H1 (cell line): Measurements from ENCODE around the gene NAALADL1. TPM values are rescaled to one million over a fixed set of nuclear protein-coding genes. Genes with fewer than 3 reads are reported as not detected.

Source experiments
- CTCF ChIA-PET: fragments of 300-600 bp; sonication (Branson Sonifier 250); formaldehyde crosslinking; loops from one replicate; lab custom pipeline; 2021; ENCODE audit not compliant: partially characterized antibody; lab: Charles Lee
- POLR2A ChIA-PET: fragments of 300-600 bp; sonication (Branson Sonifier 250); formaldehyde crosslinking; loops from one replicate; lab custom pipeline; 2021; ENCODE audit warnings: inconsistent platforms; ENCODE audit not compliant: partially characterized antibody; lab: Charles Lee
- DNase-seq, 2 experiments: peaks; one replicate each; pipeline versions ENCODE4 v3.0.0 to v3.0.0-alpha.2; 2010 to 2022; ENCODE audit warnings: low spot score in 2 of 2, low read depth in 1 of 2, mixed read lengths in 1 of 2
- FAIRE-seq: peaks from 2 replicates; lab custom pipeline; 2011; peaks lifted over from hg19 to GRCh38; lab: Jason Lieb, UNC
- H2AFZ ChIP-seq: 2 replicates; pipeline ENCODE4 v1.8.1; 2012; ENCODE audit warnings: low read length, inconsistent platforms
- H2AK5ac ChIP-seq: 2 replicates; pipeline ENCODE4 v1.6.1; 2013; ENCODE audit warnings: low read depth, low read length
- H2BK120ac ChIP-seq: replicated peaks from 2 replicates; pipeline ENCODE3; 2013; ENCODE audit warnings: low read depth, low read length, inconsistent platforms
- H2BK12ac ChIP-seq: 2 replicates; pipeline ENCODE4 v1.6.1; 2013; ENCODE audit warnings: low read depth, low read length
- H2BK15ac ChIP-seq: 2 replicates; pipeline ENCODE4 v1.6.1; 2013; ENCODE audit warnings: low read length
- H2BK20ac ChIP-seq: 2 replicates; pipeline ENCODE4 v1.6.1; 2013; ENCODE audit warnings: low read length
- H2BK5ac ChIP-seq: 2 replicates; pipeline ENCODE4 v1.6.1; 2013; ENCODE audit warnings: low read depth, low read length
- H3K14ac ChIP-seq: 2 replicates; pipeline ENCODE4 v1.6.1; 2013; ENCODE audit warnings: inconsistent platforms; ENCODE audit not compliant: insufficient read length
- H3K18ac ChIP-seq: 2 replicates; pipeline ENCODE4 v1.6.1; 2013; ENCODE audit warnings: low read length; ENCODE audit errors: extremely low read depth
- H3K23ac ChIP-seq: 2 replicates; pipeline ENCODE4 v1.6.1; 2013; ENCODE audit warnings: inconsistent platforms; ENCODE audit not compliant: insufficient read length
- H3K23me2 ChIP-seq: 2 replicates; pipeline ENCODE4 v1.6.1; 2013; ENCODE audit warnings: low read depth, low read length
- H3K27ac ChIP-seq: 2 replicates; pipeline ENCODE4 v1.6.1; 2011; ENCODE audit warnings: low read depth, low read length, inconsistent platforms
- H3K27me3 ChIP-seq, 4 experiments: replicated peaks in 1 of 4; 1 replicate in 1 of 4; 2 replicates in 3 of 4; pipeline versions ENCODE4 v1.6.1 to v1.8.1; 2011 to 2013; ENCODE audit warnings: low read length in 3 of 4, mild to moderate bottlenecking in 3 of 4, inconsistent platforms in 2 of 4, mixed read lengths in 2 of 4, moderate library complexity in 1 of 4; ENCODE audit not compliant: control insufficient read depth in 3 of 4, insufficient read depth in 3 of 4; ENCODE audit errors: extremely low read depth in 1 of 4
- H3K36me3 ChIP-seq, 4 experiments: 2 replicates each; pipeline versions ENCODE4 v1.6.1 to v1.8.1; 2011 to 2013; ENCODE audit warnings: mild to moderate bottlenecking in 4 of 4, low read length in 3 of 4, moderate library complexity in 2 of 4, control low read depth in 1 of 4, inconsistent platforms in 1 of 4; ENCODE audit not compliant: insufficient read depth in 4 of 4, control insufficient read depth in 2 of 4
- H3K4ac ChIP-seq: replicated peaks from 2 replicates; pipeline ENCODE3; 2013; ENCODE audit warnings: low read length, low read depth, mixed read lengths, inconsistent platforms; ENCODE audit not compliant: insufficient read length
- H3K4me1 ChIP-seq, 4 experiments: replicated peaks in 1 of 4; 1 replicate in 1 of 4; 2 replicates in 3 of 4; pipeline versions ENCODE4 v1.6.1 to v1.8.1; 2011 to 2013; ENCODE audit warnings: low read length in 3 of 4, inconsistent platforms in 2 of 4, mixed read lengths in 1 of 4; ENCODE audit not compliant: insufficient read depth in 4 of 4, control insufficient read depth in 3 of 4
- H3K4me2 ChIP-seq, 2 experiments: 2 replicates each; pipeline versions ENCODE4 v1.6.1 to v1.8.1; 2011 to 2013; ENCODE audit warnings: low read depth in 2 of 2, low read length in 2 of 2, control low read depth in 1 of 2, inconsistent platforms in 1 of 2, mild to moderate bottlenecking in 1 of 2; ENCODE audit not compliant: insufficient read depth in 1 of 2
- H3K4me3 ChIP-seq, 4 experiments: fragments of 200-600, 300-600 bp in 1 of 4; sonication (generic), shearing (Covaris generic), sonication (Bioruptor Twin) in 1 of 4; 2 replicates each; pipeline versions ENCODE4 v1.5.1 to v1.8.1; 2011 to 2016; ENCODE audit warnings: low read length in 4 of 4, low read depth in 3 of 4, control low read depth in 2 of 4, inconsistent platforms in 2 of 4, mild to moderate bottlenecking in 2 of 4, mixed read lengths in 1 of 4, moderate library complexity in 1 of 4; ENCODE audit not compliant: insufficient read depth in 2 of 4; ENCODE audit errors: extremely low read depth in 1 of 4
- H3K56ac ChIP-seq: replicated peaks from 2 replicates; pipeline ENCODE3; 2013; ENCODE audit warnings: low read depth, mild to moderate bottlenecking, mixed read lengths, low read length, inconsistent platforms; ENCODE audit not compliant: insufficient read length
- H3K79me1 ChIP-seq: 2 replicates; pipeline ENCODE4 v1.6.1; 2013; ENCODE audit warnings: low read depth, low read length, control low read depth
- H3K79me2 ChIP-seq, 2 experiments: 2 replicates each; pipeline versions ENCODE4 v1.6.1 to v1.8.1; 2012 to 2013; ENCODE audit warnings: low read length in 2 of 2, mild to moderate bottlenecking in 2 of 2, inconsistent platforms in 1 of 2; ENCODE audit not compliant: insufficient read depth in 2 of 2, control insufficient read depth in 1 of 2
- H3K9ac ChIP-seq, 4 experiments: replicated peaks in 1 of 4; 1 replicate in 1 of 4; 2 replicates in 3 of 4; pipeline versions ENCODE4 v1.6.1 to v1.8.1; 2011 to 2013; ENCODE audit warnings: low read depth in 3 of 4, low read length in 3 of 4, control low read depth in 2 of 4, mild to moderate bottlenecking in 2 of 4, moderate library complexity in 2 of 4, inconsistent platforms in 1 of 4; ENCODE audit errors: extremely low read depth in 1 of 4
- H3K9me3 ChIP-seq, 2 experiments: 2 replicates each; pipeline versions ENCODE4 v1.6.1 to v1.8.1; 2012 to 2013; ENCODE audit warnings: mild to moderate bottlenecking in 2 of 2, moderate library complexity in 2 of 2, control low read depth in 1 of 2, inconsistent platforms in 1 of 2, low read depth in 1 of 2, low read length in 1 of 2, mixed read lengths in 1 of 2; ENCODE audit not compliant: insufficient read depth in 2 of 2
- H4K20me1 ChIP-seq, 2 experiments: replicated peaks in 1 of 2; 2 replicates each; pipeline versions ENCODE3 to v1.8.1; 2011 to 2013; ENCODE audit warnings: inconsistent platforms in 2 of 2, low read length in 2 of 2, mild to moderate bottlenecking in 1 of 2; ENCODE audit not compliant: insufficient read depth in 2 of 2, control insufficient read depth in 1 of 2
- H4K5ac ChIP-seq: 2 replicates; pipeline ENCODE4 v1.6.1; 2013; ENCODE audit warnings: low read length, low read depth, mixed read lengths, inconsistent platforms; ENCODE audit not compliant: insufficient read length
- H4K8ac ChIP-seq: 2 replicates; pipeline ENCODE4 v1.8.0; 2013; ENCODE audit warnings: mild to moderate bottlenecking, moderate library complexity, low read length, inconsistent platforms; ENCODE audit not compliant: insufficient read depth; ENCODE audit errors: extremely low read depth
- H4K91ac ChIP-seq: replicated peaks from 2 replicates; pipeline ENCODE3; 2013; ENCODE audit warnings: low read length, mixed read lengths, inconsistent platforms; ENCODE audit not compliant: insufficient read length
- ASH2L ChIP-seq: fragments of 200-600, 300-600 bp; sonication (generic); IDR thresholded peaks from one replicate; pipeline ENCODE4 v1.7.1; 2017; ENCODE audit warnings: low read length
- CBX8 ChIP-seq: fragments of 300-800, 300-1000 bp; sonication (generic); IDR thresholded peaks from 2 replicates; pipeline ENCODE4 v1.7.1; 2016; ENCODE audit warnings: low read depth, low read length, borderline replicate concordance
- CEBPB ChIP-seq: IDR thresholded peaks from 2 replicates; pipeline ENCODE4 v1.6.1; 2012; ENCODE audit warnings: low read depth, low read length
- CHD1 ChIP-seq: IDR thresholded peaks from 2 replicates; pipeline ENCODE4 v1.6.1; 2012; ENCODE audit warnings: low read depth, low read length, improper control_type of control experiment
- HDAC2 ChIP-seq, 2 experiments: fragments of 300-600 bp in 1 of 2; sonication (generic) in 1 of 2; IDR thresholded peaks; 2 replicates each; pipeline ENCODE4 v1.6.1; 2011 to 2012; ENCODE audit warnings: low read depth in 2 of 2, low read length in 2 of 2, mild to moderate bottlenecking in 2 of 2, moderate library complexity in 2 of 2, borderline replicate concordance in 1 of 2, inconsistent platforms in 1 of 2
- HDAC6 ChIP-seq: IDR thresholded peaks from one replicate; pipeline ENCODE4 v1.7.1; 2012; ENCODE audit warnings: low read depth, mild to moderate bottlenecking, inconsistent platforms, low read length, moderate library complexity
- JUN ChIP-seq: IDR thresholded peaks from 2 replicates; pipeline ENCODE4 v1.6.1; 2011; ENCODE audit warnings: low read depth, mild to moderate bottlenecking, improper control_type of control experiment, low read length
- JUND ChIP-seq: IDR thresholded peaks from 2 replicates; pipeline ENCODE4 v1.6.1; 2011; ENCODE audit warnings: mild to moderate bottlenecking, improper control_type of control experiment, low read length
- KDM4A ChIP-seq: IDR thresholded peaks from one replicate; pipeline ENCODE4 v1.7.1; 2012; ENCODE audit warnings: low read depth, mild to moderate bottlenecking, moderate library complexity, low read length, inconsistent platforms; ENCODE audit not compliant: severe bottlenecking
- RAD21 ChIP-seq, 2 experiments: IDR thresholded peaks in 1 of 2; conservative IDR thresholded peaks in 1 of 2; 2 replicates each; pipeline ENCODE4 v1.6.1; 2011; ENCODE audit warnings: low read depth in 2 of 2, low read length in 2 of 2, improper control_type of control experiment in 1 of 2, inconsistent platforms in 1 of 2, mild to moderate bottlenecking in 1 of 2, moderate library complexity in 1 of 2
- RNF2 ChIP-seq: fragments of 200-900, 300-1000 bp; sonication (generic); IDR thresholded peaks from 2 replicates; pipeline ENCODE4 v1.7.1; 2016; ENCODE audit warnings: borderline replicate concordance, low read depth, mild to moderate bottlenecking, antibody characterized with exemption, low read length; ENCODE audit not compliant: poor library complexity, severe bottlenecking; ENCODE audit errors: missing control alignments
- SUZ12 ChIP-seq: fragments of 200-600 bp; sonication (generic); IDR thresholded peaks from 2 replicates; pipeline ENCODE4 v1.6.1; 2012; ENCODE audit warnings: mild to moderate bottlenecking, inconsistent platforms, low read length, moderate library complexity, mixed read lengths
- WGBS, 2 experiments: shearing (Covaris generic) in 1 of 2; methylation state at CpG; one replicate each; pipeline versions ENCODE4 v1.1.6 to v1.1.7; 2013 to 2015; ENCODE audit warnings: low lambda C conversion rate in 2 of 2, mixed read lengths in 2 of 2, inconsistent platforms in 1 of 2, low coverage in 1 of 2, missing lambda C conversion rate in 1 of 2; ENCODE audit not compliant: insufficient replicate concordance in 2 of 2, insufficient coverage in 1 of 2, insufficient read length in 1 of 2; ENCODE audit errors: extremely low coverage in 1 of 2, missing lambda C conversion rate in 1 of 2; 5-methylcytosine and 5-hydroxymethylcytosine counted together
- polyA plus RNA-seq, 7 experiments: library from polyadenylated mRNA; depleted of rRNA in 3 of 7; stranded (reverse) in 5 of 7; unstranded in 2 of 7; fragments of >200 nt in 5 of 7; fragments of 200-250 nt in 2 of 7; gene quantifications; 1 replicate in 5 of 7; 2 replicates in 1 of 7; 4 replicates in 1 of 7; pipeline versions ENCODE4 v1.2.1 to v1.2.3, GENCODE V29; 2011 to 2013; ENCODE audit warnings: missing spikeins in 2 of 7, mixed read lengths in 2 of 7
- total RNA-seq: library from RNA; stranded (reverse); fragmentation: NEBNext Ultra II Directional; extraction: Animal tissue kit (Norgen Biotek cat#: 25700); gene quantifications from 2 replicates; pipeline ENCODE4 v1.2.1, GENCODE V29; 2021

The NAALADL1 gene
- total and polyA plus RNA-seq, 2 of the 8 experiments (the other 6 are each of a cell fraction or from before 2014, with no cell fraction given) = 7.5 to 9.9 TPM

GRCh38 chr11:65065851-65066250 is 7.5 kb upstream of the NAALADL1 start:
- no peaks in the 10 kb centered on the region for H3K79me2 ChIP-seq
- H3K23me2 ChIP-seq = no peaks in the 10 kb centered on the region
- H4K8ac ChIP-seq = peak overlapping the region; percentile 81; the same call in 1 of the 2 replicates
- FAIRE-seq = no peak
- H3K27ac ChIP-seq = peak overlapping the region; percentile 52; the same call in 1 of the 2 replicates
- H3K14ac ChIP-seq = no peak overlapping the region
- H3K36me3 ChIP-seq = no peaks in the 10 kb centered on the region
- H3K56ac ChIP-seq = no peak overlapping the region
- DNase-seq = no peak
- no peaks in the 10 kb centered on the region for H3K79me1 ChIP-seq
- ChIA-PET CTCF (interaction anchor here (0.7 to 3.1 kb wide), 6 partner anchors 8 to 219 kb away, joined by 3 to 21 read pairs (median 5); no protein-coding TSS in a partner anchor), POLR2A (interaction anchor here (0.9 to 21.6 kb wide), 10 partner anchors 10 to 288 kb away, joined by 3 to 230 read pairs (median 4); partner anchors contain the start of genes ARL2, EHD1, FAU and MRPL49)
- peak overlapping the region; percentile 34 for H4K5ac ChIP-seq
- peak overlapping the region; percentile 95; the same call in 1 of the 2 replicates for H3K18ac ChIP-seq
- H2BK15ac ChIP-seq = peak overlapping the region; percentile 12; the same call in 1 of the 2 replicates
- WGBS, 2 experiments = 98% methylated on average over 5 of the region's 7 CpGs; no CpG with 5 or more reads in 1 of the 2 experiments
- no peaks in the 10 kb centered on the region for H3K9me3 ChIP-seq
- no peak overlapping the region for H2BK20ac ChIP-seq
- H3K4me2 ChIP-seq = peak overlapping the region; percentile 31 to 55; a peak in 1 of 4 replicates
- H2BK5ac ChIP-seq = peak overlapping the region; percentile 69; the same call in 1 of the 2 replicates
- H2BK120ac ChIP-seq = no peak overlapping the region
- H3K9ac ChIP-seq = 0 out of 7 replicates have a peak overlapping the region, but pooled peaks of 1 of the 4 experiments have one; percentile 48
- H4K91ac ChIP-seq = peak overlapping the region; percentile 79
- no peaks in the 10 kb centered on the region for H4K20me1 ChIP-seq
- no peak overlapping the region for H2AFZ ChIP-seq
- no peaks in the 10 kb centered on the region for H3K27me3 ChIP-seq
- peaks cover 5 to 23% (median 17%) of the 10 kb centered on the region in 4 experiments for H3K4me1 ChIP-seq
- peak overlapping the region; percentile 95 for H3K4ac ChIP-seq
- H2AK5ac ChIP-seq = no peak overlapping the region
- H3K4me3 ChIP-seq = no peak overlapping the region
- H3K23ac ChIP-seq = no peak overlapping the region
- H2BK12ac ChIP-seq = peak overlapping the region; percentile 92; the same call in 1 of the 2 replicates
- TF ChIP-seq CEBPB = no peak
- no peak for TF ChIP-seq HDAC6
- no peak for TF ChIP-seq KDM4A
- no peak for TF ChIP-seq RAD21 (IDR thresholded peaks at IDR 0.05 in 1 of 2, conservative IDR thresholded peaks at IDR 0.05 in 1 of 2; ENCODE audit: low read depth in 2 of 2, low read length in 2 of 2)
- no peak for TF ChIP-seq JUN
- no peak for TF ChIP-seq CHD1
- no peak for TF ChIP-seq SUZ12
- TF ChIP-seq RNF2 = no peak
- TF ChIP-seq JUND = no peak
- TF ChIP-seq CBX8 = no peak
- no peak for TF ChIP-seq ASH2L
- TF ChIP-seq HDAC2 (IDR thresholded peaks at IDR 0.05; ENCODE audit: borderline replicate concordance in 1 of 2, low read depth in 2 of 2, low read length in 2 of 2) = no peak
